NCI-H2196 (cell line): ENCODE results near the gene QSOX2.

ENCODE experiments used
- DNase-seq: peaks from one replicate; lab custom pipeline; 2025; ENCODE audit not compliant: unreplicated experiment; lab: John Stamatoyannopoulos, UW

Gene QSOX2

DNA sequence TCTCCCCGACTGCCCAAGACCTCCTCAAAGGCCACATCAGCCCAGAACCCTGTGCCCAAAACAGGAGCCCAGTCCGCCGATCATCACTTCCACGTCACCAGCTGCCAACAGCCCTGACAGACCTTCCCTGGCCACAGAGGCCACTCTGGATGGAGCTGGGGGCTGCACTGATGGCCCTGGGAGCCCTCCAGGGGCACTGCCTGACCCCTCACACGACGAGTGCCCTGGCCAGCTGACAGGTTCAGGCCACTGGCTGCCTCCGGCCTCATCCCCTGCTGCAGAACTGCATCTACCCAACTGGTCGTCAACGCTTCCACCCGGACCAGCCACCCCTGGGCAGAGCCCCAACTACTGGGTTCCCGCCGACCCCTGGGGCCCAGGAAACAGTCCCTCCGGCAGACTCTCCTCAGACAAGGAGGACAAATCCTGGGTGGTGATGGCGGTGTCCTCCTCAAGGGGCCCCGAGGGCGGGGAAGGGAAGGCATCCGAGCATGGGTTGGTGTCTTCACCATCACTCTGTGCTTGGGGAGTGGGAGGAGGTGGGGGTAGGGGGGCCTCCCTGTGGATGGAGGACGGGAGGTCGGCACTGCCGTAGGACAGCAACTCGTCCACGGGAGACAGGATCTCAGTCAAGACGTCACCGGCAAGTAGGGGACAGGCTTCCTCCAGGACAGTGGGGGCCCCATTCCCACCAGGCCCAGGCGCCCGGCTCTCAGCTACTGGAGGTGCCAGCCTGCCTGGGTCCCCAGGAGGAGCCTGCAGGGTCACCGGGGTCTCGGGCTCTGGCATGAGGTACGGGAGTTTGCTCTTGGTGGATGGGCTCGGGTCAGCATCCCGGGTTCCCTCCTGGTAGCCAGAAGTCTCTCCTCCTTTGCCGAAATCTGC is 7.9 kb upstream of the QSOX2 start:
- DNase-seq, result no peak

DNA sequence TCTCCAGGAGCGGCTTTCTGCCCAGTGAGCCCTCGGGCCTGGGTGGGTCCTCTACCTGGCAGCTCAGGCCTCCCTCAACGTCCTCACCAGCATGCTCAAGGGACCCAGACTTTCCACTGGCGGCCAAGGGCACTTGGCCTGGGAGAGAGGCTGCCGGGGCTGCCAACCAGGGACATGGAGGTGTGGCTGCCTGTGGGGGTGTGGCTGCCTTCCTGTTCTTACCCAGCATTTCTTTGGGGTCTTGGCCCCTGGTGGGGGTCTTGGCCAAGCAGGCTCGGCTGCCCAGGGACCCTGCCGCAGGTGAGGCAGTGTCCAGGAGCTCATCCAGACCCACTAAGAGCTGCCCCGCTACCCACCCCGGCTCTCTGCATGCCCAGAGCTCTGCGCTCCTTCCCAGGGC is 7.2 kb upstream of the QSOX2 start:
- DNase-seq, result no peak

- DNase-seq, result no peak
Observed at GRCh38 chr9:136252281-136252680, 6.7 kb upstream of the QSOX2 start.

DNA sequence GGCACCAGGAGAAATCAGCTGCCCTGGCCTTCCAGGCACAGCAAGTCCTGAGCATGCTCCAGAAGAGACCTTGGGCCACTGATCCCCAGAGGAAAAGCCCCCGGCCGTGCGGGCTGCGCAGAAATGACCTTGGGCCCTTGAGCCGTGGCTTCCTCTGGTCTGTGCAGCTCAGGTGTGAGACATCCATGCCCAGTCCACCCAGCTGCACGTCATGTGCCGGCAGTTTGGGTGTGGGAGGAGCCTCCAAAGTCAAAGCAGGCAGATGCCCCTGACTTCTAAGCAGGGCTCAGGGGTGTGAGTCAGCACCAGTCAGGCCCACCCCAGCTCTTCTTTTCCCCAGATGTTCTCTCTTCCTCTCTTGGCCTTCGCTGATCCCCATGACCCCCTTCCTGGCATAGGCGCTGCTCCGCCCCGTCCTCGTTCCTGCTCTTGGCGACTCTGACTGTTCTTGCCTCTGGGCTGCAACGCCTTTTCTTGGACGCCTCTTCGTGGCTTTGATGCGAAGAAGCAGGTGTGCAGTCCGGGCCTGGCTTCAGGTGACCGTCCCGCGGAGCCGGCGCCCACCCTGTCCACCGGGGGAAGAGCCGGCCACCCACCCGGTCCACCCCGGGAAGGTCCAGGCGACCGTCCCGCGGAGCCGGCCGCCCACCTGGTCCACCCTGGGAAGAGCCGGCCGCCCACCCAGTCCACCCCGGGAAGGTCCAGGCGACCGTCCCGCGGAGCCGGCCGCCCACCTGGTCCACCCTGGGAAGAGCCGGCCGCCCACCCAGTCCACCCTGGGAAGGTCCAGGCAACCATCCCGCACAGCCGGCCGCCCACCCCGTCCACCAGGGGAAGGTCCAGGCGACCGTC is 5.9 kb upstream of the QSOX2 start:
- DNase-seq, result no peak

DNA sequence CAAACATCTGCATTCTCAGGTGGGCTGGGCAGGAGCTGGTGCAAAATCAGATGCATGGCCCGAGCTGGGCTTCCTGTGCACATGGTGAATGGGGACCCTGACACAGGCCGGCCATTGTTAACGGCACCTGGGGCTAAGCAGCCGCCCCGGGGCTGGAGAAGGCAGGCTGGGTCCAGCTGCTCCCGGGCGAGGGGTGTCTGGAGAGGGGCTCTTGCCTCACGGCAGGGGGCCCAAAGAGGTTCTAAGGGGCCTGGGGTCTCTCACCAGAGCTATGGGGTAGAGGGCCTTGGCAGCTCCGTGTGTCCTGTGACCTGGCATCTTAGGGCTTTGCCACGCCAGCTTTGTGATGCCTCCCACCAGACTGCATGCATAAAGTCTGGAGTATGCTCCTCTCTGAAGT is 5.1 kb upstream of the QSOX2 start:
- DNase-seq, result no peak

- no peak for DNase-seq
Observed at GRCh38 chr9:136249877-136250559, 4.4 kb upstream of the QSOX2 start.

DNA sequence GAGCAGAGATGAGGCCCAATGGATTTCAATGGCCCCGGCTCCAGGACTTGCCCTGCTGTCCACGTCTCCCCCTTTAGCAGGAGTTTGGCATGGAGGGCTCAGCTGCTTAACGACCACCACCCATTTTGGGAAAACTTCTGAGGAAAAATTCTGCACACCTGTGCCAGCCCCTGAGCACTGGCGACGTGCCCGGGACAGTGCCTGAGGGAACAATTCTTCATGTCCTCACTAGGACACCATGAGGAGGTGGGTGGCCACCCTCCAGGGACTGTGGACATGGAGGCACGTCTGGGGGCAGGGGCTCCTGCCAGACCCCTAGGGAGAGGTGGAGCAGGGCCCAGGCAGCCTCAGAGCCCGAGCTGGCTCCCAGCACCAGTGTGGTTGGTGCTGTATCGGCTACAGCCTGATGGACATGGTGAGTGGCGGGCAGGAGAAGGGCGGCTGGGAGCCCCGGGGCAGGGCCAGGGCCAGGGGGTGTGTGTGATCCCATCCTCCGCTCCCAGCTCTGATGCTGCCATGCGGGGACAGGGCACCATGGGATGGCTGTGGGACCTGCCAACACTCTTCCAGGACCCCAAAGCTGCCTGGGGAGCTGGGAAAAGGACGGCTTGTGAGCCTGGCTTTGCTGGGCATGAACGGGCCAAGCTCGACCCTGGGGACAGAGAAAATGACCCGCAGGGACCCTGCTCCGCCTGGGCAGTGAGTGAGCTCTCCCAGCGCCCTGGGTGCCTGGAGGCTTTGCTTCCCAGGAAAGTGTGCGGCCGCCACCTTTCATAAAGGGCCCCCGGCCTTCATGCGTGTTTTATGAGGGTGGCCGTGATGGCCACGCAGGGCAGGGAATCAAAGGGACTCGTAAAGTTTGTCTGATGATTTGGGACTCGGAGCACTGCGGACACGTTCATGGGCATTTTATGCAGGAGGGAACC is 3.6 kb upstream of the QSOX2 start:
- no peak for DNase-seq

DNA sequence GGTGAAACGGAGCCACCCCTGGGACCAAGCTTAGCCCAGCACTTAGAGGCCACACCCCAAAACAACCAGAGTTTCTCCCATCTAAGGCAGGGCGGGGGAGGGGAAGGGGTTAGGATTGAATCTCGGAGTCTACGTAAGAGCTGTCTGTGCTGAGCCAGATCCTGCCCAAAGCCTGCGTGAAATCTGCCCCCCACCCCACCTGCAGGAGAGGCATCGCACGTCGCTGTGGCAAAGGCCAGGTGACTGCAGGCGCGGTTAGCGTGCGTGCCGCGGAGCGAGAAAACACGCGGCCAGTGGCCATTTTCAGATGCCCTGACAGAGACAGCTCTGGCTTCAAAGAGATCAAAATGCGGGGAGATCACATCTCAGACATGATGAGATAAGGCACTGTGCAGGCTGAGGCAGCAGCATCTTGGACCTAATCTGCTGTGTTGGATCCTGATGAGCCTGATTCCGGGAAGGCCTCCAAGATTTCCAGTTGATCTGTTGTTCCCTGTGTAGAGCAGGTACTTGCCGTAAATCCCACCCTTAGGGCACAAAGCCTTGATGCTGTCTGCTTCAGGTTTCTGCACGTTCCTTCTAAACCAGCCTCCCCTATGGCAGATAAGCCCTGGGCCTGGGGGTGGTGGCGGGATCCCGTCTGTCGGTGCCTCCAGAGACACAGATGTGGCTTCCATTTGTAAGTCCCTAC is 2.5 kb upstream of the QSOX2 start:
- no peak for DNase-seq

DNA sequence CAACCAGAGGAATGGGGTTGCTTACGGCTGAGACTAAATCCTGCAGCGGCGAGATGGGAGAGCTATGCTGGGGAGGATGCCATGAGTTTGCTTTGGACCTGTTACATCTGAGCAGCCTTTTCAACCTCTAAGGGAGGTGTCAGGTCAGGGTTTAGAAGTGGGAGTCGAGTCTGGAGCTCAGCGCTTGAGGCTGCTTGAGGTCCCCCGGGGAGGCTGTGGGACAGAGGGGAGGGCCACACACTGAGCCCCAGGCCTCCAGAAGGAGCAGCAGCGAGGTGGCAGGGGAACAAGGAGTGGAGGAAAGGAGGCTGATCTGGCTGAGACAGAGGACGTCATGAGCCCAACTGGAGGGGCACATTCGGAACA is 1.9 kb upstream of the QSOX2 start:
- no peak for DNase-seq

GRCh38 chr9:136246849-136247550 is 1.4 kb upstream of the QSOX2 start:
- DNase-seq, result no peak

- no peak for DNase-seq
Observed at GRCh38 chr9:136244969-136245218, 718 bp downstream of the QSOX2 start.

DNA sequence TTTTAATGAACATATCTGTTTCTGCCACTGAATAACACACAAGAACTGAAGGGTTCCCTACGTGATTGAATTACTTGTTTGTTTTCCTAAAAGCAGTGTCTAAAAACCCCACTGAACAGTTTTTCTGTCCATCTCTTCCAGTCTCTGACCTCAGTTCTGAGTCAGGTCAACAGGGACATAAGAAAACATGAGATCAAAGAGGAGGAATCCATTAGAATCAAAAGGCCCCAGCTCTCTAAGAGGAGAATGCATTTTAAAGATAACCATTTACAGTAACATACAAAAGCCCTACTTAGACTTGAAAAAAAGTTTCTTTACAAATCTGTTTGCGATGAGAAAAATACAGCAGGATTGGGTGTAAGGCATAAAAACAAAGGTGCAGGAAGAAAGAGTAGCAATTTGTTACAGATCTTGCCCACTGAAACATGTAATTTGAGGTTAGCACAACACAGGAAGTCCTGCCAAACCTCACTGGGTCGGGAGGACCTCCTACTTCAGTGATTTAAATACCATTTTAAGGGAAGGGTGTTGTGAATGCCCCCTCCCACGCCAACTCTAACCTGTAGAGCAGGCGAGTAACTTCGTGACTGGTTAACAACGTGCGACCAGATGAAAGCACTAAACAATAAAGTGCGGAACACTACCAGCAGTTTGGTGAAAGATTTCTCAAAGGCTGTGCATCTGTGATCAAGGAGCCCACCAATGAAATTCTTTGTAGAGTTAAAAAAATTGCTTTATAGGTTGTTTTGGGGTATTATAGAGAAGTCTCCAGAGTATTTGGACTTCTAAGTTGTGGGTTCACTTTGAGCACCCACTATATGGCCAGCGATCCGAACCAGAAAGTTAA is 1.3 kb downstream of the QSOX2 start:
- DNase-seq, result no peak

GRCh38 chr9:136243631-136244030 is 2.0 kb downstream of the QSOX2 start:
- DNase-seq, result no peak

GRCh38 chr9:136242918-136243525 is 2.6 kb downstream of the QSOX2 start:
- no peak for DNase-seq

GRCh38 chr9:136242248-136242647 is 3.4 kb downstream of the QSOX2 start:
- DNase-seq, result no peak

DNA sequence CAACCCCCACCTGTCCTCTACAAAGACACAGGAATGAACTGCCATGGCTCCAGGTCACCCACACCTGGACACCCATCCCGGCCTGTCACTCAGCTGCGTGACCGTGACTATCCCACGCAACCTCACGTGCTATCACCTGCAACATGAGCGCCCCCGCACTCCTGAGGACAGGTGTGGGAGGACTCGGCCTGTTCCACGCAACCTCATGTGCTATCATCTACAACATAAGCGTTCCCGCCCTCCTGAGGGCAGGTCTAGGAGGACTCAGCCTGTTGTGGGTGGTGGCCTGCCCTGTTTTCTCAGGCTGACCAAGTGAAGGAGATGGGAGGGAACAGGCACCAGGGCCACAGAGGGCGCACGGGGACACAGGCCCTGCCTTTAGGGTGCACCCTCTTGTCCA is 4.1 kb downstream of the QSOX2 start:
- DNase-seq, result no peak

- DNase-seq, result no peak
Observed at GRCh38 chr9:136240941-136241340, 4.7 kb downstream of the QSOX2 start.

GRCh38 chr9:136239983-136240330 is 5.7 kb downstream of the QSOX2 start:
- no peak for DNase-seq
